ENCODE measurements around the gene ARHGEF11. TPM values are rescaled to one million over a fixed set of nuclear protein-coding genes. Genes with fewer than 3 reads are reported as not detected.

The ARHGEF11 gene
- total RNA-seq, 1 experiment from 2014 or later: 41.1 TPM

- Histone ChIP-seq H3K79me2 (ENCODE audit: insufficient read depth, low read length) (no peaks in the 10 kb centered on the region), H2BK12ac (ENCODE audit: insufficient read length, low read depth, low read length) (no peak overlapping the region), H3K23me2 (ENCODE audit: insufficient read length, low read depth, low read length, poor library complexity, severe bottlenecking) (peaks cover 16% of the 10 kb centered on the region), H2BK20ac (ENCODE audit: low read depth, low read length, poor library complexity, severe bottlenecking) (no peak overlapping the region), H2AK5ac (ENCODE audit: insufficient read length, low read length) (no peak overlapping the region), H2BK5ac (ENCODE audit: insufficient read length, low read length) (no peak overlapping the region), H3K4me1 (ENCODE audit: insufficient read depth, low read length) (no peaks in the 10 kb centered on the region), H4K91ac (ENCODE audit: insufficient read length, low read depth, low read length) (no peak overlapping the region), H3T11ph (ENCODE audit: low read length) (no peak overlapping the region), H4K20me1 (ENCODE audit: control insufficient read depth, insufficient read depth, insufficient read length) (no peaks in the 10 kb centered on the region), H3K4me2 (ENCODE audit: insufficient read depth, insufficient read length, low read length) (peak overlapping the region; percentile 36), H3K18ac (ENCODE audit: insufficient read length, low read depth, low read length) (no peak overlapping the region), H3K9ac (ENCODE audit: extremely low read depth, insufficient read length, low read length) (no peak overlapping the region), H3K27ac (ENCODE audit: insufficient read length, low read depth, low read length) (no peak overlapping the region), H2BK15ac (ENCODE audit: low read depth, low read length) (no peak overlapping the region), H2AFZ (ENCODE audit: low read length) (no peak overlapping the region), H4K5ac (ENCODE audit: insufficient read length, low read depth, low read length) (no peak overlapping the region), H4K8ac (replicated peaks; ENCODE audit: insufficient read length, low read depth, low read length) (no peak overlapping the region), H3K23ac (ENCODE audit: insufficient read length, low read depth, low read length) (no peak overlapping the region), H3K14ac (ENCODE audit: insufficient read depth, low read length) (no peak overlapping the region), H3K9me3 (ENCODE audit: control insufficient read depth, low read depth, low read length) (no peaks in the 10 kb centered on the region), H2BK120ac (ENCODE audit: low read depth, low read length, poor library complexity, severe bottlenecking) (no peak overlapping the region), H3K56ac (ENCODE audit: insufficient read length, low read depth, low read length) (no peak overlapping the region), H3K4ac (ENCODE audit: low read depth, low read length) (no peak overlapping the region), H3K27me3 (ENCODE audit: insufficient read depth, low read length) (peaks cover 73% of the 10 kb centered on the region), H3K79me1 (ENCODE audit: insufficient read depth, low read depth, low read length, poor library complexity, severe bottlenecking) (no peaks in the 10 kb centered on the region)
- no CpG with 5 or more reads among the region's 64 CpGs for WGBS (ENCODE audit: extremely low coverage, insufficient read length, low lambda C conversion rate)
- TF ChIP-seq CTCF (conservative IDR thresholded peaks at IDR 0.05): no peak
- peak; percentile 42 for DNase-seq
- Mint-ChIP-seq H3K9me3 (peaks cover 0 to 3% of the 10 kb centered on the region in 2 experiments; a peak in 1 of 5 replicates), H3K4me1 (peaks cover 21 to 40% of the 10 kb centered on the region in 2 experiments), H3K4me3 (peak overlapping the region; percentile 48 to 83), H3K27ac (no peak overlapping the region), H3K27me3 (ENCODE audit: low read depth) (peaks cover 100% of the 10 kb centered on the region), H3K36me3 (ENCODE audit: insufficient read depth in 1 of 3, low read depth in 3 of 3) (no peaks in the 10 kb centered on the region; a peak in 1 of 7 replicates)
Observed at GRCh38 chr1:156923670-156924477, 121.7 kb downstream of the ARHGEF11 start.

Data from H9 (cell line).